A549 treated with GW870086 at 1 μM for 4 hours (cell line): Measurements from ENCODE around the gene DDIT3. TPM values are rescaled to one million over a fixed set of nuclear protein-coding genes. Genes with fewer than 3 reads are reported as not detected.

ENCODE experiments used
- total RNA-seq: library from RNA; stranded (reverse); fragments of 200-300 nt; extraction: Qiagen RNA extraction; gene quantifications from 5 replicates; pipeline ENCODE4 v1.2.3, GENCODE V29; 2022; ENCODE audit warnings: low read depth

Gene DDIT3
- total RNA-seq, result 24.1 to 32.1 TPM (median 29.9 TPM) in 5 replicates

DNA sequence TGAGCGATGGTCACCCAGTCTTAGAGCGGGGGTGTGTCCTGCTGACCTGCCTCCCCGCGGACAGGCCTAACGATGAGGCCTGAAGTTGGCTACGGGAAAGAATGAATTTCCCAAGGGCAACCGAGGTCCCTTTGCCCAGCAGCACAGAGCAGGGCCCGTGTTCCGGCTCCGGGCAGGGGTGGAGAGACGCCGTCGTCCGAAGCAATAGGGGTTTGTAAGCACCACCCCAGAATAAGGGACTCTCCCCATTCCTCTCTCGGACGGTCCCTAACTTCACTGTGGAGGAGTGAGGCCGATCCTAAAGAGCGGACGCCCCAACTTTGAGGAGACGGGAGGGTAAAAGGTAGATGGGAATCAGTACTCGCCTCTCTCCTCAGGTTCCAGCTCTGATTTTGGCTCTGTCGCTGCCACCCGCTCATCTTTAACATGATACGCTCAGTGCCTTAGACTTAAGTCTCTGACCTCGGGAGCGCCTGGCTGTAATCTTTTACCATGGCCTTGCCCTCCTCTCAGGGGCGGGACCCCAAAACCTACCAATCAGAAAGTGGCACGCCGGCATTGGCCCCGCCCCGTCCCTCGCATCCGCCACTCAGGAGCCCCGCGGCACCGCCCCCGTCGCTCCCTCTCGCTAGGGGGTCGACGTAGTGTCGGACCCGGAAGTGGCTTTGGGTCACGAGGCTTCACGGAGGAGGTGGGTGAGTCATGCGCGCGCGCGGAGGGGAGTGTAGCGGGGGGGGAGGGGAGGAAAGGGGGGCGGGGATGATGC is at the start of gene DDIT3:
Gene DDIT3 (minus strand): TSS at position 462 of the 766 bp plus-strand sequence. CDS start 3,108 bp downstream, outside the sequence.

GRCh38 chr12:57549909-57550640 is 29.8 kb upstream of the DDIT3 start, which contains the start of gene KIF5A:
KIF5A (plus strand) TSS chr12:57550044; CDS start chr12:57550272, 228 bp downstream.

GRCh38 chr12:57546438-57547287 is 26.3 kb upstream of the DDIT3 start, which contains the start of gene DCTN2:
DCTN2 (minus strand) TSS chr12:57547192; CDS start chr12:57547063, 129 bp downstream.

DNA sequence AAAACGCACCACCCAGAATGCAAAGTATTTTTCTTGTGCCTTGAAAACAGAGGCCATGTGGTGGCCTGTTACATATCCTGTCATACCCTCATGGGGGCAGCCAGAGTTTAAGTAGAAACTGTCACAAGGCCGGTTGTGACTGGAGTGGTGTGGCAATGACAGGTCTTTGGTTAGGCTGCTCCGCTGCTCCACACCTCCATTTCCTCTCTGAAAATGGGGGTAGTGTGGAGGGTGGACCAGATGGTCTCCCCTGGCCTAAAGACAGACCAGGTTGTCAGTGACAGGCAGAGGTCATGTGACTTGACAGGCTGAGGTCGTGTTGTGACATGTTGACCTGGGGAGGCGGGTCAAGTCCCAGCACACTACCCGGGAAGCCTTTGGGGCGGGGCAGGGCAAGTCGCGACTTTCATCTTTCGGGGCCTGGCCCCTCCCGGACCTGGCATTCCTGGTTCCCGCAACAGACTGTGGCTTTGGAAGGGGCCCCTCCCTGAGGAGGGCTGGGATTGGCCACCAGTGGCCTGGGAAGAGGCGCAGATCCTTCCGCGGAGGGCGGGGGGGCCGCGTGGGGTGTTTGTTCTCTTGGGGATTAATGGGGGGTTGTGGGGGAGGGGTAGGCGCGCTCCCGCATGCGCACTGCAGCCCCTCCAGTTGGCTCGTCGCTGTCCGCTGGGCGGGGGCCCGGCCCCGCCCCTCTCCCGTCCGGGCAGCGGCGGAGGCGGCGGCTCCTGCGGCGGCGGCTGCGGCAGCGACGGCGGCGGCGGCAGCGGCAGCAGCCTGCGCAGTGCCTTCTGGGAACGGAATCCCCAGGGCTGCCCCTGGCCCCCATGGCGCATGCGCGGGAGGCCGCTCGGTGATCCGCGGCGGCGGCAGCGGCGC is 1.9 kb upstream of the DDIT3 start, which contains the start of gene MBD6:
Gene MBD6 (plus strand): TSS at position 814 of the 876 bp plus-strand sequence. CDS start 1,480 bp downstream, outside the sequence.

GRCh38 chr12:57487597-57488401 is 32.5 kb downstream of the DDIT3 start, which contains the start of gene MARS1:
MARS1 (plus strand) TSS chr12:57488068; CDS start chr12:57488091, 23 bp downstream.

GRCh38 chr12:57479376-57480115 is 40.8 kb downstream of the DDIT3 start, which contains the start of gene ARHGAP9:
ARHGAP9 (minus strand) TSS chr12:57479866; CDS start chr12:57479406, 460 bp downstream.

Other genes starting within 250 kb of the DDIT3 start
- 7.3 to 10.5 TPM (median 9.5 TPM) in 5 replicates for gene R3HDM2, start 89.5 kb downstream of the DDIT3 start, total RNA-seq
- not detected in 5 replicates for gene INHBC, start 85.7 kb downstream of the DDIT3 start, total RNA-seq
- 0.11 to 0.17 TPM (median 0.13 TPM) in 4 of 5 replicates, not detected in the other for gene INHBE, start 65.2 kb downstream of the DDIT3 start, total RNA-seq
- 4.9 to 8.1 TPM (median 6.6 TPM) in 5 replicates for gene GLI1, start 60.7 kb downstream of the DDIT3 start, total RNA-seq
- gene ARHGAP9, start 40.6 kb downstream of the DDIT3 start, total RNA-seq, result 0.24 to 0.94 TPM (median 0.82 TPM) in 5 replicates
- 122 to 274 TPM (median 144 TPM) in 5 replicates for gene MARS1, start 32.4 kb downstream of the DDIT3 start, total RNA-seq
- gene MBD6, start 2.3 kb upstream of the DDIT3 start, total RNA-seq, result 17.2 to 28.7 TPM (median 25.5 TPM) in 5 replicates
- gene DCTN2, start 26.7 kb upstream of the DDIT3 start, total RNA-seq, result 105 to 158 TPM (median 121 TPM) in 5 replicates
- gene KIF5A, start 29.5 kb upstream of the DDIT3 start, total RNA-seq, result 0.19 to 0.48 TPM (median 0.29 TPM) in 5 replicates
- gene PIP4K2C, start 70.7 kb upstream of the DDIT3 start, total RNA-seq, result 40.5 to 45.1 TPM (median 43.9 TPM) in 5 replicates
- gene DTX3, start 84.3 kb upstream of the DDIT3 start, total RNA-seq, result 16.4 to 18.8 TPM (median 18.7 TPM) in 5 replicates
- 4.2 to 6.2 TPM (median 5.7 TPM) in 5 replicates for gene ARHGEF25, start 90.9 kb upstream of the DDIT3 start, total RNA-seq
- gene B4GALNT1, start 112.7 kb upstream of the DDIT3 start, total RNA-seq, result 34.5 to 48.1 TPM (median 42.6 TPM) in 5 replicates
- 110 to 118 TPM (median 113 TPM) in 5 replicates for gene OS9, start 173.6 kb upstream of the DDIT3 start, total RNA-seq
- gene AGAP2, start 218.2 kb upstream of the DDIT3 start, total RNA-seq, result 0.03 to 0.16 TPM (median 0.14 TPM) in 4 of 5 replicates, not detected in the other
- gene TSPAN31, start 224.5 kb upstream of the DDIT3 start, total RNA-seq, result 15.5 to 19.6 TPM (median 17.2 TPM) in 5 replicates
- 237 to 291 TPM (median 246 TPM) in 5 replicates for gene CDK4, start 231.8 kb upstream of the DDIT3 start, total RNA-seq
- gene MARCHF9, start 234.6 kb upstream of the DDIT3 start, total RNA-seq, result 5.5 to 7.7 TPM (median 6.9 TPM) in 5 replicates
- gene CYP27B1, start 246.6 kb upstream of the DDIT3 start, total RNA-seq, result 1.7 to 2.4 TPM (median 2.2 TPM) in 5 replicates